ENCODE results near the gene SOX13. TPM values are rescaled to one million over a fixed set of nuclear protein-coding genes. Genes with fewer than 3 reads are reported as not detected.
"Not testable (repeated sequence)": the region's sequence is repeated elsewhere in the genome, so short reads cannot be mapped to it uniquely, and the experiment has no call there.

The SOX13 gene
- total RNA-seq, 1 donor from 2014 or later = 0.71 TPM

- no peaks in the 10 kb centered on the region for H3K4me1 Mint-ChIP-seq (ENCODE audit: low read depth)
- no peaks in the 10 kb centered on the region for H3K9me3 Mint-ChIP-seq
- no peaks in the 10 kb centered on the region for H3K36me3 Mint-ChIP-seq (ENCODE audit: low read depth)
- no peak for DNase-seq (ENCODE audit: low spot score)
- H3K27ac Mint-ChIP-seq = no peak overlapping the region
- intact Hi-C loops (cut with micrococcal nuclease) = no loop called here
- peaks cover 3% of the 10 kb centered on the region for H3K27me3 Mint-ChIP-seq (ENCODE audit: low read depth)
- H3K4me3 Mint-ChIP-seq (ENCODE audit: low read depth) = no peak overlapping the region
Observed at GRCh38 chr1:204083491-204083890, 10.6 kb downstream of the SOX13 start.

DNA sequence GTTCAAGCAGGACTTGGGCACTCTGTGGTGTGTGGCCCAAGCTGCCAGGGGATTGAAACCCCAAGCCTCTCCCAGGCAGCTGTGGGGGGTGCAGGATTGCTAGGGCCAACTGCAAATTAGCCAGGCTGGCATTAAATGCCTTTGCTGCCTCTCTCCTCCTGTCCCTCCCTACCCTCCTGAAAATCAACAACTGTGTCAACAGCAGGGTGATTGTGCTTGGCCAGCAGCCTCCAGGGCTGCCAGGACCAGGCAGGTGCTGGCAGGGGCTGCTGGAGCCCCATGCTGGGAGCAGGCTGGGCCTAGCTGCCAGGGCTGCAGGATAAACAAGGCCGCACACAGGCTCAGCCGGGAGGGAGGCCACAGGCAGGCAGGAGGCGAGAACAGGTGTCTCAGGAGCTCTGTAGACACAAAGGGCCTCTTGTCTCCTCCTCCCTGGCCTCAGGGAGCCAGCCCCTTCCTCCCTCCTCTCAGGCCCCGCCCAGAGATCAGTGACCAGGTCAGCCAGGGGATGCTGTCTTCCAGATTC, 11.4 kb downstream of the SOX13 start:
- no peaks in the 10 kb centered on the region for H3K36me3 Mint-ChIP-seq (ENCODE audit: low read depth)
- H3K27me3 Mint-ChIP-seq (ENCODE audit: low read depth) = no peaks in the 10 kb centered on the region
- H3K9me3 Mint-ChIP-seq = no peaks in the 10 kb centered on the region
- no peak overlapping the region for H3K27ac Mint-ChIP-seq
- intact Hi-C loops (cut with micrococcal nuclease) = no loop called here
- H3K4me1 Mint-ChIP-seq (ENCODE audit: low read depth) = no peaks in the 10 kb centered on the region
- H3K4me3 Mint-ChIP-seq (ENCODE audit: low read depth) = no peak overlapping the region
- no peak for DNase-seq (ENCODE audit: low spot score)

GRCh38 chr1:204085876-204086275, 13.0 kb downstream of the SOX13 start:
- H3K27ac Mint-ChIP-seq = no peak overlapping the region

DNA sequence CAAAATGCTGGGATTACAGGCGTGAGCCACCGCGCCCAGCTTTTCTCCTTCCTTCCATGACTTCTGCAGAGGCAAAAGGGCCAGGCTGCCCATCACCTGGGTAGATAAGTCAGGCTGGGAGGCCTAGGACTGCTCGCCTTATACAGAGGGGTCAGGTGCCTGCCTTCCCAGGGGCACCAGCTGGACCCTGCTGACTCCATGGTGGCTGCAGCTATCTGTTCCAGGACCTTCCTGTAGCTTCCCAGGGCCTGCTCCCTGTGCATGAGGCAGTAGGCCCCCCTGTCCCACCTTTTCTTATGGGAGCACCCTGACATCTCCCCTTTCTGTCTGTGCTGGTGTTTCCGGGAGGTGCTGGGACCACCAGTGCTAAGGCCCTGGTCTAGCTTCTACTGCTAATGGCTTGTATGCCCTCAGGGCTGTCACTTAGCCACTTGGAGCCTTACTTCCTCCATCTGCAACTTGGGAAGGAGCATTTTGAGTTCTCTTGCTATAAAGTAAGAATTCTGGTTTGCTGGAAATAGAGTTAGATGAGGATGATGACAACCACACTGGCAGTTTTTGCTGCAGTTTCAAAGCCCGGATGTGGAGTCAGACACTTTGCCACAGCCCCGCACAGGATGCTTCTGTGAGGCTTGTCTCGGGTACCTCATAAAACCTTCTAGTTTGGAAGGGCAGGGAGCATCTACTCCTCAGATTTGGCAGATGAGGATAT, 14.4 kb downstream of the SOX13 start:
- H3K36me3 Mint-ChIP-seq (ENCODE audit: low read depth) = no peaks in the 10 kb centered on the region
- H3K27me3 Mint-ChIP-seq (ENCODE audit: low read depth) = no peaks in the 10 kb centered on the region
- no peak overlapping the region for H3K4me3 Mint-ChIP-seq (ENCODE audit: low read depth)
- H3K9me3 Mint-ChIP-seq = no peaks in the 10 kb centered on the region
- no peak for DNase-seq (ENCODE audit: low spot score)
- intact Hi-C loops (cut with micrococcal nuclease) = no loop called here
- no peak overlapping the region for H3K27ac Mint-ChIP-seq
- no peaks in the 10 kb centered on the region for H3K4me1 Mint-ChIP-seq (ENCODE audit: low read depth)

More at GRCh38 chr1:204085876-204086275, 13.0 kb downstream of the SOX13 start:
- Mint-ChIP-seq H3K4me3 (ENCODE audit: low read depth) (no peak overlapping the region), H3K27me3 (ENCODE audit: low read depth) (no peaks in the 10 kb centered on the region), H3K36me3 (ENCODE audit: low read depth) (no peaks in the 10 kb centered on the region), H3K9me3 (no peaks in the 10 kb centered on the region), H3K4me1 (ENCODE audit: low read depth) (no peaks in the 10 kb centered on the region)
- intact Hi-C loops (cut with micrococcal nuclease) = no loop called here
- no peak for DNase-seq (ENCODE audit: low spot score)

GRCh38 chr1:204087893-204088528, 15.1 kb downstream of the SOX13 start:
- Mint-ChIP-seq H3K36me3 (ENCODE audit: low read depth) (no peaks in the 10 kb centered on the region), H3K4me3 (ENCODE audit: low read depth) (no peak overlapping the region), H3K27ac (no peak overlapping the region), H3K4me1 (ENCODE audit: low read depth) (no peaks in the 10 kb centered on the region), H3K9me3 (no peaks in the 10 kb centered on the region), H3K27me3 (ENCODE audit: low read depth) (no peaks in the 10 kb centered on the region)
- intact Hi-C loops (cut with micrococcal nuclease) = no loop called here
- no peak for DNase-seq (ENCODE audit: low spot score)

GRCh38 chr1:204088596-204088995, 15.7 kb downstream of the SOX13 start:
- Mint-ChIP-seq H3K4me3 (ENCODE audit: low read depth) (no peak overlapping the region), H3K27ac (no peak overlapping the region), H3K27me3 (ENCODE audit: low read depth) (no peaks in the 10 kb centered on the region), H3K9me3 (no peaks in the 10 kb centered on the region), H3K4me1 (ENCODE audit: low read depth) (no peaks in the 10 kb centered on the region), H3K36me3 (ENCODE audit: low read depth) (no peaks in the 10 kb centered on the region)
- intact Hi-C loops (cut with micrococcal nuclease) = no loop called here
- no peak for DNase-seq (ENCODE audit: low spot score)

DNA sequence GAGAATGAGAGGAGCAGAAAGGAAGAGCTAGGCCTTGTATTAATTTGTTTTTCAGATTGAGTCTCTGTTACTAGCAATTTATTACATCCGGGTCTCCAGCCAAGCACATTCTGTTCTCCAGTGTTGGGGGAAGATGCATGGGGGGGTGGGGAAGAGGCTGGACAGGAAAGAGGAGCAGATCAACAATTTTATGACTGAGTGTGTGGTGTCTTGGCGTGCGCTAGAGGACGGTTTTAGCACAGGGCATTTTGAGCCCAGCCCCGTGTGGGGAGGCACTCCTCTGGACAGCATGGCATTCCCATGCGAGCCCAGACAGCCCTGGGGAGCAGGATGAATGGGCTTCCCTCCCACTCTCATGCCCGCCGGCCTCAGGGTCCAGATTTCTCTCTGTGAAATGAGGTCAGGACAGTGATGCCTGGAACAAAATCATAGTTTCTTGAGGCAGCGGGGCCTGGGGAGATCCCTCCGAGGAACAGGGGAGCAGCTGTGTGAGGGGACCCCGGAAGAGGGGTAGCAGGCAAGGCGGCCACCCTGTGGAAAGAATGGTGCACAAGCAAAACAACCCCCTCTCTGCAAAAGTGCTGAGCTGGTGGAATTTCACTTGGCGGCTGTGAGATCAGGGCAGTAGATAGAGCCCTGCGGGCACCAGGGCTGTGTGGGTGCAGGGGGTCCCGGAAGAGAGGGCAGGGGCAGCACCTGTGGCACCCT, 16.3 kb downstream of the SOX13 start:
- Mint-ChIP-seq H3K27ac (no peak overlapping the region), H3K4me1 (ENCODE audit: low read depth) (no peaks in the 10 kb centered on the region), H3K4me3 (ENCODE audit: low read depth) (no peak overlapping the region), H3K27me3 (ENCODE audit: low read depth) (no peaks in the 10 kb centered on the region), H3K9me3 (no peaks in the 10 kb centered on the region), H3K36me3 (ENCODE audit: low read depth) (no peaks in the 10 kb centered on the region)
- intact Hi-C loops (cut with micrococcal nuclease) = no loop called here
- no peak for DNase-seq (ENCODE audit: low spot score)

GRCh38 chr1:204090132-204090531, 17.2 kb downstream of the SOX13 start:
- DNase-seq (ENCODE audit: low spot score); H3K4me1 Mint-ChIP-seq (ENCODE audit: low read depth); H3K36me3 Mint-ChIP-seq (ENCODE audit: low read depth); H3K4me3 Mint-ChIP-seq (ENCODE audit: low read depth); H3K27ac Mint-ChIP-seq; H3K9me3 Mint-ChIP-seq; H3K27me3 Mint-ChIP-seq (ENCODE audit: low read depth); intact Hi-C loops (cut with micrococcal nuclease): not testable (repeated sequence)

DNA sequence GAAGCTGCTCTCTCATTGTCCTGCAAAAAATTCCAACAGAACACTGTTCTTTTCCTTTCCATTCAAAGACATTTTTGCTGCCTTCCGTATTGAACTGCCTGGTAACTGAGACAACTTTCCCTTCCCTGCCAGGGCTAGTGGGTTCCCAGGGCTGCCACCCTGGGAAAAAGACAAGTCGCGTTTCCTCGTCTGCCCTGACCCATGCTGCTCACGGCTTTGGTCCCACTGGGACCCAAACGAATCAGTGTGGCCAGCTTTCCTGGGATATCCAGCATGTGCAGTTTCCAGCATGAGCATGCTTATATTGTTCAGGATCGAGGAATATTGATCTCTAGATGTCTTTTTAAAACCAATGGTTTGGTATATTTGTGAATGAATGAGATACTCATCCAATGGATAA, 18.2 kb downstream of the SOX13 start:
- no peak overlapping the region for H3K4me3 Mint-ChIP-seq (ENCODE audit: low read depth)
- H3K9me3 Mint-ChIP-seq = no peaks in the 10 kb centered on the region
- intact Hi-C loops (cut with micrococcal nuclease) = no loop called here
- DNase-seq (ENCODE audit: low spot score) = no peak
- no peaks in the 10 kb centered on the region for H3K4me1 Mint-ChIP-seq (ENCODE audit: low read depth)
- H3K27ac Mint-ChIP-seq = no peak overlapping the region
- H3K27me3 Mint-ChIP-seq (ENCODE audit: low read depth) = peaks cover 4% of the 10 kb centered on the region
- no peaks in the 10 kb centered on the region for H3K36me3 Mint-ChIP-seq (ENCODE audit: low read depth)

DNA sequence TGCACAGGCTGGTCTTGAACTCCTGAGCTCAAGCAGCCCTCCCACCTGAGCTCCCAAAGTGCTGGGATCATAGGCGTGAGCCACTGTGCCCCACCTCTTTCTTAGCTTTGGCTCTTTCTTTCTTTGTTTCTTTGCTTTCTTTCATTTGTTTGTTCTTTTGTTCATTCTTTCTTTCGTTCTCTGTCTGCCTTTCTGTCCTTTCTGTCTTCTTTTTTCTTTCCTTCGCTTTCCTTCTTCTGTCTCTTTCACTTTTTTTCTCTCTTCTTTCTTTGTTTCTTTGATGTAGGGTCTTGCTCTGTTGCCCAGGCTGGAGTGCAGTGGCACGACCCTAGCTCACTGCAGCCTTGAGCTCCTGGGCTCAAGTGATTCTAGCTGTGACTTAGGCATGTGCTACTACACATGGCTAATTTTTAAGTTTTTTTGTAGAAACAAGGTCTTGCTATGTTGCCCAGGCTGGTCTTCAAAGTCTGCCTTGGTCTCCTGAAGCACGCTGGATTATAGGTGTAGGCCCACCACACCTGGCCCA, 18.9 kb downstream of the SOX13 start:
- no peak overlapping the region for H3K27ac Mint-ChIP-seq
- no peaks in the 10 kb centered on the region for H3K9me3 Mint-ChIP-seq
- no peaks in the 10 kb centered on the region for H3K4me1 Mint-ChIP-seq (ENCODE audit: low read depth)
- H3K27me3 Mint-ChIP-seq (ENCODE audit: low read depth) = peaks cover 4% of the 10 kb centered on the region
- no peaks in the 10 kb centered on the region for H3K36me3 Mint-ChIP-seq (ENCODE audit: low read depth)
- DNase-seq (ENCODE audit: low spot score) = no peak
- intact Hi-C loops (cut with micrococcal nuclease) = no loop called here
- H3K4me3 Mint-ChIP-seq (ENCODE audit: low read depth) = no peak overlapping the region

GRCh38 chr1:204092632-204093420, 19.9 kb downstream of the SOX13 start:
- no peaks in the 10 kb centered on the region for H3K36me3 Mint-ChIP-seq (ENCODE audit: low read depth)
- H3K4me3 Mint-ChIP-seq (ENCODE audit: low read depth) = no peak overlapping the region
- H3K4me1 Mint-ChIP-seq (ENCODE audit: low read depth) = peaks cover 3% of the 10 kb centered on the region
- peaks cover 4% of the 10 kb centered on the region for H3K27me3 Mint-ChIP-seq (ENCODE audit: low read depth)
- no peak overlapping the region for H3K27ac Mint-ChIP-seq
- no peaks in the 10 kb centered on the region for H3K9me3 Mint-ChIP-seq
- no peak for DNase-seq (ENCODE audit: low spot score)
- intact Hi-C loops (cut with micrococcal nuclease) = no loop called here

- H3K4me1 Mint-ChIP-seq (ENCODE audit: low read depth) = peaks cover 3% of the 10 kb centered on the region
- H3K27ac Mint-ChIP-seq = no peak overlapping the region
- H3K27me3 Mint-ChIP-seq (ENCODE audit: low read depth) = peaks cover 4% of the 10 kb centered on the region
- no peak for DNase-seq (ENCODE audit: low spot score)
- intact Hi-C loops (cut with micrococcal nuclease) = no loop called here
- H3K4me3 Mint-ChIP-seq (ENCODE audit: low read depth) = no peak overlapping the region
- no peaks in the 10 kb centered on the region for H3K36me3 Mint-ChIP-seq (ENCODE audit: low read depth)
- no peaks in the 10 kb centered on the region for H3K9me3 Mint-ChIP-seq
Observed at GRCh38 chr1:204093421-204093717, 20.5 kb downstream of the SOX13 start.
